ENCODE results near the gene SLC17A7.

Gene SLC17A7

DNA sequence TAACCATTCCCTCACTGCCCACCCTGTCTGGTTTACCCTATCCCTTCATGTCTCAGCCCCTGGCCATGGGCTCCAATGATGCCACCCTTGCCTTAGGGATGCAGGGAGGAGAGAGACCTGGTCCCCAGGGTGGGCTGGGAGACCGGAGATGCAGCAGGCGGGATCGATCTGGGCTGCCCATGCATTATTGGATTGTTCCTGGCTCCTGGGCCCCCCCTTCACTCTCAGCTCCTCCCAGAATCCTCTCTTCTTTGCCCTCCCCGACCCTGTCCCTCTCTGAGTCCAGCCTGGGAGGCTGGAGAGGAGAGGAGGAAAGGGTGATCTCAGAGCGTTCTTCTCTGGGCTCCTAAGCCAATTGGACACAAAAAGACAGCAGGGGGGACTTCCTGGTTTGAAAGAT lies 47.4 kb downstream of the SLC17A7 start:
- peaks cover 40% of the 10 kb centered on the region for H3K27me3 ChIP-seq
- TF ChIP-seq, protein P1, sequence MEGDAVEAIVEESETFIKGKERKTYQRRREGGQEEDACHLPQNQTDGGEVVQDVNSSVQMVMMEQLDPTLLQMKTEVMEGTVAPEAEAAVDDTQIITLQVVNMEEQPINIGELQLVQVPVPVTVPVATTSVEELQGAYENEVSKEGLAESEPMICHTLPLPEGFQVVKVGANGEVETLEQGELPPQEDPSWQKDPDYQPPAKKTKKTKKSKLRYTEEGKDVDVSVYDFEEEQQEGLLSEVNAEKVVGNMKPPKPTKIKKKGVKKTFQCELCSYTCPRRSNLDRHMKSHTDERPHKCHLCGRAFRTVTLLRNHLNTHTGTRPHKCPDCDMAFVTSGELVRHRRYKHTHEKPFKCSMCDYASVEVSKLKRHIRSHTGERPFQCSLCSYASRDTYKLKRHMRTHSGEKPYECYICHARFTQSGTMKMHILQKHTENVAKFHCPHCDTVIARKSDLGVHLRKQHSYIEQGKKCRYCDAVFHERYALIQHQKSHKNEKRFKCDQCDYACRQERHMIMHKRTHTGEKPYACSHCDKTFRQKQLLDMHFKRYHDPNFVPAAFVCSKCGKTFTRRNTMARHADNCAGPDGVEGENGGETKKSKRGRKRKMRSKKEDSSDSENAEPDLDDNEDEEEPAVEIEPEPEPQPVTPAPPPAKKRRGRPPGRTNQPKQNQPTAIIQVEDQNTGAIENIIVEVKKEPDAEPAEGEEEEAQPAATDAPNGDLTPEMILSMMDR (IDR thresholded peaks at IDR 0.05): no peak
- no peaks in the 10 kb centered on the region for H3K9me3 ChIP-seq

DNA sequence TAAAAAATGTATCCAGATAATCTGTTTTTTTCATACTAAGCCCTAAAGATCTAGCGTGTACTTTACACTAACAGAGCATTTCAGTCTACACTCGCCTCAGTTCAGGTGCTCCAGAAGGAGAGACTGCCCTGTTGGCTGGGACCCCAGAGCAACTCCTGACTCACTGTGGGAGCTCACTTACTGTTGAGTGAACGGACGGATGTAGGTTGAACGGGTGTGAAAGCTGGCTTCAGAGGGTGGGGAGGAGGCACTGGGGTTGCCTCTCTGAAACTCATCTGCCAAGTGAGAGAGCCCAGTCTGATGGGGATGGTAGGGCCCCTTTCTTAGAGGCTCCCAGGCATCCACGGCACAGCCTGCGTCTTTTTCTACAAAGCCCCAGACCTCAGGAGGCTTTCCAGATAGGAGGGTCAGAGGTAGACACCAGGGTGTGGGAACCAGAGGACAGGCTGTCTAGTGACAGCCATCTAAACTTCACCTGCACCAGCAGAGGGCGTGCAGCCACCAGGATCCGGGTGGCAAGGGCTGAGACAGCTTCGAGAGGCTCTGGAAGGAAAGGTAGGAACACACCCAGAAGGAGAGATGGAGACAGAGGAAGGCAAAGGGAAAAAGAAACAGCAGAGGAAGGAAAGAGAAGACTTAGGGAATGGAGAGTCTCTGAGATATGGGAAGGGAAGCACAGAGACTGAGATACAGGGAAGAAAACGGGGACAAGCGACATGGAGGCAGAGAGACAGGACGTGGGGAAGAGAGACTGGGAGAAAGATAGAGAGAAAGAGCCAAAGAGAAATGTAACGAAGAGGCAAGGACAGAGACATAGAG lies 49.5 kb downstream of the SLC17A7 start:
- TF ChIP-seq, protein P1 (IDR thresholded peaks at IDR 0.05): peak; percentile 53
- no peak overlapping the region for H3K27ac ChIP-seq
- H3K27me3 ChIP-seq: peaks cover 43% of the 10 kb centered on the region

More for the DNA sequence above, 47.4 kb downstream of the SLC17A7 start:
- H3K36me3 ChIP-seq: no peaks in the 10 kb centered on the region
- H3K4me3 ChIP-seq (ENCODE audit: low read depth in 1 of 2, low read length in 1 of 2): no peak overlapping the region
- H3K4me1 ChIP-seq (ENCODE audit: control insufficient read depth in 1 of 2, insufficient read depth in 1 of 2, low read depth in 1 of 2, low read length in 1 of 2): no peaks in the 10 kb centered on the region
- no peak overlapping the region for H3K27ac ChIP-seq

DNA sequence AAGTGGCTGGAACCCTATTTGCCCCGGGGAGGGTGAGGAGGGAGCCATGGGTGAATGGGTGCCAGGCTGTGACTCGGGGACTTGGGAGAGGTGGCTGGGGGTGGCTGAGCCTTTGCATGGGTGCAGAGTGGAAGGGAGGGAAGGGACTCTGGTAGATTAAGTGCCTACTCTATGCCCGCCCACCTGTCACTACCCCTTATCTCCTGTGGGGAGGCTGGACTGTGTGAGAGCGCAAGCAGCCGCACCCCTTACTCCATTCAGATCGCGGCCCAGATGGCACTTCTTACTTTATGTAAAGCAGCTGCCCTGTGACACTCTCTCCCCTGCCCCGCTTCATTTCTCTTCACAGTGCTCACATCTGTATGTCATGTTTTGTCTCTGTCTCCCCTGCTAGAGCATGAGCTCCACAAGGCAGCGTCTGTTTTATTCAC lies 50.4 kb downstream of the SLC17A7 start:
- no peaks in the 10 kb centered on the region for H3K9me3 ChIP-seq
- H3K27ac ChIP-seq: no peak overlapping the region
- H3K4me3 ChIP-seq (ENCODE audit: low read depth in 1 of 2, low read length in 1 of 2): no peak overlapping the region
- no peaks in the 10 kb centered on the region for H3K36me3 ChIP-seq
- TF ChIP-seq, protein P1 (IDR thresholded peaks at IDR 0.05): no peak
- no peaks in the 10 kb centered on the region for H3K4me1 ChIP-seq (ENCODE audit: control insufficient read depth in 1 of 2, insufficient read depth in 1 of 2, low read depth in 1 of 2, low read length in 1 of 2)
- H3K27me3 ChIP-seq: peaks cover 43% of the 10 kb centered on the region

More for the DNA sequence above, 49.5 kb downstream of the SLC17A7 start:
- no peaks in the 10 kb centered on the region for H3K36me3 ChIP-seq
- H3K4me1 ChIP-seq (ENCODE audit: control insufficient read depth in 1 of 2, insufficient read depth in 1 of 2, low read depth in 1 of 2, low read length in 1 of 2): no peaks in the 10 kb centered on the region
- no peak overlapping the region for H3K4me3 ChIP-seq (ENCODE audit: low read depth in 1 of 2, low read length in 1 of 2)
- H3K9me3 ChIP-seq: no peaks in the 10 kb centered on the region

DNA sequence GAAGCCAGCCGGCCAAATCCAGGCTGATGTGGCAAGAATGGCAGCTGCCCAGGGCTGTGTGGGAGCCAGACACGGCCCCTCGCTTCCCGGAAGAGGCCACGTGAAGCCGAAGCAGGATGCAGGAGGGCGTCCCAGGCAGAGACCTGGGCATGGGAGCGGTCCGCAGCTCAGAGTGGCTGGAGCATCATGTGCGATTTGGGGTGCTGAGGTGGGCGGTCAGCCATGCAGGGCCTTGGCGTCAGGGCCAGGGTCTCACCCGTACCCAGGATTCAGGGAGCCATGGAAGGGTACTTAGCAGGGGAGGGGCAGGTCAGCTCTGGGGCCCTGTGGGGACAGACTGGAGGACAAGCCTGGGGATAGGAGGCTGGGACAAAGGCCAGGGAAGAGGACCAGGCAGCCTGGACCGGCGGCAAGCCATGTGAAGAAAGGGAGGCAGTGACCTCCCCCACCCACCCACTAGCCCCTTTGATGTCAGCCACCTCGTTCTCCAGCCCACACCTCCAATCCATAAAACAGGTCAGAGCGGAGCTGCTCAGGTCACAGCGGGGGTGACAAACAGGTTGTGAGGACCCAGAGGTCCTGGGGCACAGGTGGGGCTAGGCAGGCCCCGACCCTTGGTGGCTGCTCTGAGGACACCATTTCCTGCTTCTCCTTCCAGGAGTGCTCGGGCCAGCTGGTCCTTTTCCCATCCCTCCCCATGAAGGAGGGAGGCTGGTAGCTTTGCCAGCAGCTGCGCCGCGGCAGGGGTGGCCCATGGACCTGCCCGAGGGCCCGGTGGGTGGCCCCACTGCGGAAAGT lies 51.0 kb downstream of the SLC17A7 start:
- no peaks in the 10 kb centered on the region for H3K9me3 ChIP-seq
- H3K27me3 ChIP-seq: peaks cover 43% of the 10 kb centered on the region
- TF ChIP-seq, protein P1 (IDR thresholded peaks at IDR 0.05): no peak
- no peak overlapping the region for H3K4me3 ChIP-seq (ENCODE audit: low read depth in 1 of 2, low read length in 1 of 2)
- no peaks in the 10 kb centered on the region for H3K4me1 ChIP-seq (ENCODE audit: control insufficient read depth in 1 of 2, insufficient read depth in 1 of 2, low read depth in 1 of 2, low read length in 1 of 2)
- no peak overlapping the region for H3K27ac ChIP-seq
- no peaks in the 10 kb centered on the region for H3K36me3 ChIP-seq

DNA sequence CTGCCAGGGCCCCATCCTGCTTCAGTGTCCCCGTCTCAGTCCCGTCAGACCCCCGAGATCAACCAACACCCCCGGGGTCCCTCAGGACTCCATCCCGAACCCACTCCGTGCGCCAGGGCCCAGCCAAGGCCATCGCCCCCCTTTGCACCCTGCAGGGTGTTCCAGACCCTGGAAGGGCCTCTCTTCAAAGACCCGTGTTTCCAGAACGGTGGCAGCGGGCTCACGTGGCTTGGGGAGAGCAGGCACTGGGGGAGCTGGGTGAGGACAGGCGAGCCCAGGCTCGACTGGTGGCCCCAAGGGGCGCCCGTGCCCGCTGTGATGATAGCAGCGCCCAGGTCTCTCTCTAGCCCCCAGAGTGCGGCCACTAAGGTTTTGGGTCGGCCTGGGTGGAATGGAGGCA lies 51.9 kb downstream of the SLC17A7 start:
- Histone ChIP-seq H3K27ac (no peak overlapping the region), H3K4me3 (ENCODE audit: low read depth in 1 of 2, low read length in 1 of 2) (no peak overlapping the region), H3K27me3 (peaks cover 42% of the 10 kb centered on the region), H3K9me3 (no peaks in the 10 kb centered on the region), H3K36me3 (no peaks in the 10 kb centered on the region), H3K4me1 (ENCODE audit: control insufficient read depth in 1 of 2, insufficient read depth in 1 of 2, low read depth in 1 of 2, low read length in 1 of 2) (no peaks in the 10 kb centered on the region)
- TF ChIP-seq, protein P1 (IDR thresholded peaks at IDR 0.05): no peak

Data from neutrophil (primary cell).